BLaER1 treated with 17β-estradiol and CSF1 and Interleukin-3, amounts not matched to agents 10 nM and 100 nM (cell line): ENCODE results near the gene FGF21.
A peak's percentile ranks its signal among the peaks of the same experiment; 100 is the strongest.

Experiments
- H3K27ac ChIP-seq, 11 experiments: shearing (Covaris generic); formaldehyde crosslinking; 2 replicates each; pipeline ENCODE4 v1.8.1; 2022
- H3K27me3 ChIP-seq, 11 experiments: shearing (Covaris generic); formaldehyde crosslinking; 2 replicates each; pipeline ENCODE4 v1.8.1; 2022
- H3K36me3 ChIP-seq, 11 experiments: shearing (Covaris generic); formaldehyde crosslinking; 2 replicates each; pipeline ENCODE4 v1.8.1; 2022
- H3K4me1 ChIP-seq, 10 experiments: shearing (Covaris generic); formaldehyde crosslinking; 2 replicates each; pipeline ENCODE4 v1.8.1; 2022
- H3K4me2 ChIP-seq, 11 experiments: shearing (Covaris generic); formaldehyde crosslinking; 2 replicates each; pipeline ENCODE4 v1.8.1; 2022
- H3K4me3 ChIP-seq, 10 experiments: shearing (Covaris generic); formaldehyde crosslinking; 2 replicates each; pipeline ENCODE4 v1.8.1; 2022
- H3K9ac ChIP-seq, 11 experiments: shearing (Covaris generic); formaldehyde crosslinking; 2 replicates each; pipeline ENCODE4 v1.8.1; 2022
- H3K9me3 ChIP-seq, 11 experiments: shearing (Covaris generic); formaldehyde crosslinking; replicated peaks in 1 of 11; 2 replicates each; pipeline ENCODE4 v1.8.1; 2022
- H4K20me1 ChIP-seq, 11 experiments: shearing (Covaris generic); formaldehyde crosslinking; 2 replicates each; pipeline ENCODE4 v1.8.1; 2022
- Cebpa-rat ChIP-seq, 11 experiments: shearing (Covaris generic); IDR thresholded peaks; 2 replicates each; pipeline ENCODE4 v1.8.1; 2022

FGF21 gene

DNA sequence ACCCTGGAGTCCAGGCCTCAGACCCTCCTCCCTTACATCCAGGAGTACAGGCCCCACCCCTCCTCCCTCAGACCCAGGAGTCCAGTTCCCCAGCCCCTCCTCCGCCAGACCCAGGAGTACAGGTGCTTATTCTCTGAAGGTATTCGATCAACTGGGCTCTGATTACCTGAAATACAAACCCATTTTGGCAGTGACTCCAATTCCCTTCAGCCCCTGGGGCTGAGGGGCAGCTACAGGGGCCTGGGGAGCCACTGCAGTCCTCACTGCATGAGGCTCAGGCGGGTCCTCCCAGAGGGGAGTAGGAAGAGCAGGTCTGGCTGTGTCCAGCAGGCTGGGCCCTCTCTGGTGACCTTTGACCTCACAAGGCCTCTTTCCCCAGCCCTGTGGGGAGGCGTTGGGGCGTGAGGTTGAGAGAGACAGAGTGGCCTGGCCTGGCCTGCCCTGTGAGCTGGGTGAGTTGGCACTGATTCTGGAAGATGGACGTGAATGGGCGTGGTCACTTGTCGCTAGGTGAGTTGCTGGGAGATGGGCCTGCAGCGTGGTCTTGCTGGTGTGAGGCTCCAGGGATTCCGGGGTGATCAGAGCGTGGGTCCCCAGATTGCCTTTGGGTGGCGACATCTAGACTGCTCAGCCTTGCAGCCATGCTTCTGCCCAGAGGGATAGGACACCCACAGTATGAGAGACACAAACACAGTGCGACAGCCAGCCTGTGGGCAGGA lies 52.4 kb downstream of the FGF21 start:
- peaks cover 0 to 8% (median 0%) of the 10 kb centered on the region in 11 experiments; a peak in 6 of 22 replicates for H4K20me1 ChIP-seq
- no peaks in the 10 kb centered on the region for H3K27me3 ChIP-seq
- H3K36me3 ChIP-seq, result peaks cover 0 to 24% (median 5%) of the 10 kb centered on the region in 11 experiments; a peak in 8 of 22 replicates
- H3K27ac ChIP-seq, result peak overlapping the region in 1 of 11 experiments; percentile 21; a peak in 1 of 22 replicates
- H3K9me3 ChIP-seq, result no peaks in the 10 kb centered on the region
- no peak overlapping the region for H3K4me2 ChIP-seq
- H3K4me3 ChIP-seq, result no peak overlapping the region
- TF ChIP-seq Cebpa-rat (IDR thresholded peaks at IDR 0.05), result no peak
- H3K4me1 ChIP-seq, result peaks cover 32 to 51% (median 44%) of the 10 kb centered on the region in 10 experiments
- peak overlapping the region in 3 of 11 experiments; percentile 9 to 29 (median 11); a peak in 2 of 22 replicates for H3K9ac ChIP-seq
